Endothelial cell of umbilical vein (primary cell): Measurements from ENCODE around the gene MACROD2. TPM values are rescaled to one million over a fixed set of nuclear protein-coding genes. Genes with fewer than 3 reads are reported as not detected.

Experiments used
- BruUV-seq: library from RNA; stranded (reverse); fragments of 400-500 nt; replicated peaks from 2 replicates; lab custom pipeline; 2021; lab: Mats Ljungman, UMichigan
- CTCF ChIA-PET: fragments of 300-600, 350-600 bp; sonication (Branson Sonifier 250); formaldehyde crosslinking; loops from one replicate; lab custom pipeline; 2021; ENCODE audit warnings: antibody characterized with exemption, inconsistent platforms; lab: Charles Lee
- POLR2A ChIA-PET: fragments of 300-600, 350-600 bp; sonication (Branson Sonifier 250); formaldehyde crosslinking; loops from one replicate; lab custom pipeline; 2021; ENCODE audit warnings: antibody characterized with exemption, inconsistent platforms; lab: Charles Lee
- DNase-seq: peaks from one replicate; pipeline ENCODE4 v3.0.0-alpha.2; 2011; ENCODE audit warnings: low read depth, low spot score
- FAIRE-seq: peaks from 2 replicates; lab custom pipeline; 2011; peaks lifted over from hg19 to GRCh38; lab: Jason Lieb, UNC
- H2AFZ ChIP-seq: 2 replicates; pipeline ENCODE4 v1.6.0; 2012; ENCODE audit warnings: low read depth, low read length, control low read depth, inconsistent platforms
- H3K27ac ChIP-seq: 2 replicates; pipeline ENCODE4 v1.5.1; 2011; ENCODE audit warnings: low read depth, mild to moderate bottlenecking, control low read depth, low read length, moderate library complexity; ENCODE audit not compliant: insufficient read depth
- H3K27me3 ChIP-seq, 2 experiments: 2 replicates each; pipeline versions ENCODE4 v1.6.0 to v1.6.1; 2011; ENCODE audit warnings: low read length in 2 of 2, mixed read lengths in 1 of 2; ENCODE audit not compliant: control insufficient read depth in 2 of 2, insufficient read depth in 2 of 2
- H3K36me3 ChIP-seq, 2 experiments: 2 replicates in 1 of 2; 3 replicates in 1 of 2; pipeline ENCODE4 v1.5.1; 2011; ENCODE audit warnings: low read length in 2 of 2, mild to moderate bottlenecking in 1 of 2, moderate library complexity in 1 of 2; ENCODE audit not compliant: control insufficient read depth in 2 of 2, insufficient read depth in 2 of 2; ENCODE audit errors: extremely low read depth in 1 of 2
- H3K4me1 ChIP-seq: 3 replicates; pipeline ENCODE4 v1.5.1; 2011; ENCODE audit warnings: mild to moderate bottlenecking, low read length; ENCODE audit not compliant: control insufficient read depth, insufficient read depth; ENCODE audit errors: extremely low read depth
- H3K4me2 ChIP-seq: 2 replicates; pipeline ENCODE4 v1.6.1; 2011; ENCODE audit warnings: low read length, control low read depth, mixed read lengths; ENCODE audit not compliant: insufficient read depth
- H3K4me3 ChIP-seq, 3 experiments: fragments of 200-600 bp in 1 of 3; sonication (generic), shearing (Covaris generic) in 1 of 3; replicated peaks in 1 of 3; 2 replicates each; pipeline ENCODE4 v1.5.1; 2011 to 2016; ENCODE audit warnings: control low read depth in 3 of 3, low read length in 3 of 3, mild to moderate bottlenecking in 2 of 3, inconsistent platforms in 1 of 3, low read depth in 1 of 3, moderate library complexity in 1 of 3; ENCODE audit not compliant: insufficient read depth in 1 of 3
- H3K79me2 ChIP-seq: 2 replicates; pipeline ENCODE4 v1.6.0; 2012; ENCODE audit warnings: low read length, inconsistent platforms; ENCODE audit not compliant: control insufficient read depth, insufficient read depth
- H3K9ac ChIP-seq: replicated peaks from 2 replicates; pipeline ENCODE3; 2011; ENCODE audit warnings: low read length, control low read depth; ENCODE audit not compliant: insufficient read depth; ENCODE audit errors: extremely low read depth
- H3K9me1 ChIP-seq: replicated peaks from 3 replicates; pipeline ENCODE4 v1.6.0; 2011; ENCODE audit warnings: mild to moderate bottlenecking, low read length; ENCODE audit not compliant: control insufficient read depth, insufficient read depth; ENCODE audit errors: extremely low read depth
- H3K9me3 ChIP-seq: replicated peaks from 2 replicates; pipeline ENCODE4 v1.5.1; 2012; ENCODE audit warnings: low read length, inconsistent platforms; ENCODE audit not compliant: control insufficient read depth, insufficient read depth
- H4K20me1 ChIP-seq: replicated peaks from 2 replicates; pipeline ENCODE3; 2011; ENCODE audit warnings: mild to moderate bottlenecking, low read length; ENCODE audit not compliant: control insufficient read depth, insufficient read depth; ENCODE audit errors: extremely low read depth
- EZH2 ChIP-seq: IDR thresholded peaks from 2 replicates; pipeline ENCODE4 v1.6.1; 2012; ENCODE audit warnings: borderline replicate concordance, low read depth, mild to moderate bottlenecking, moderate library complexity, low read length, inconsistent platforms; ENCODE audit not compliant: severe bottlenecking
- FOS ChIP-seq: IDR thresholded peaks from 2 replicates; pipeline ENCODE4 v1.6.1; 2011; ENCODE audit warnings: mild to moderate bottlenecking, low read length, moderate library complexity, borderline replicate concordance; ENCODE audit not compliant: insufficient read depth
- GATA2 ChIP-seq: IDR thresholded peaks from 2 replicates; pipeline ENCODE4 v1.7.0; 2011; ENCODE audit warnings: low read depth, mild to moderate bottlenecking, moderate library complexity, mixed read lengths, low read length; ENCODE audit not compliant: insufficient read length, insufficient read depth
- JUN ChIP-seq: IDR thresholded peaks from 2 replicates; pipeline ENCODE4 v1.6.1; 2011; ENCODE audit warnings: borderline replicate concordance, low read depth; ENCODE audit not compliant: insufficient read length, insufficient read depth
- MYC ChIP-seq: IDR thresholded peaks from one replicate; pipeline ENCODE4 v1.6.1; 2011; ENCODE audit warnings: mild to moderate bottlenecking, low read depth, low read length
- POLR2A ChIP-seq: IDR thresholded peaks from 2 replicates; pipeline ENCODE4 v1.6.1; 2012; ENCODE audit warnings: low read depth, mild to moderate bottlenecking, control low read depth, low read length
- POLR2AphosphoS5 ChIP-seq: IDR thresholded peaks from 2 replicates; pipeline ENCODE4 v1.6.1; 2012; ENCODE audit warnings: low read depth, mild to moderate bottlenecking, control low read depth, low read length, moderate library complexity; ENCODE audit not compliant: insufficient read depth
- dilution Hi-C: fragments of 300-500 bp; cut with MboI; formaldehyde crosslinking; loops from one replicate; pipeline ENCODE4 v1.15.0; 2019; ENCODE audit warnings: low sequenced_read_pairs; ENCODE audit not compliant: extremely low pct_ligation_motif_present
- intact Hi-C: fragments of 100-400 bp; cut with micrococcal nuclease; formaldehyde crosslinking; loops from one replicate; pipeline ENCODE4 v1.10.0; 2022
- polyA plus RNA-seq, 4 experiments: library from polyadenylated mRNA; depleted of rRNA in 3 of 4; stranded (reverse) in 3 of 4; unstranded in 1 of 4; fragments of >200 nt; gene quantifications; 2 replicates each; pipeline versions ENCODE4 v1.2.1 to v1.2.3, GENCODE V29; 2011 to 2012; ENCODE audit warnings: missing spikeins in 1 of 4
- total RNA-seq: library from RNA; stranded (reverse); gene quantifications from 2 replicates; pipeline ENCODE4 v1.2.3, GENCODE V29; 2021
- TF ChIP-seq, protein P1 (sequence below), 2 donors: IDR thresholded peaks; 1 replicate in 1 of 2; 2 replicates in 1 of 2; pipeline ENCODE4 v1.5.1; 2011; ENCODE audit warnings: low read length in 2 of 2, mild to moderate bottlenecking in 2 of 2, moderate library complexity in 2 of 2, control low read depth in 1 of 2, inconsistent platforms in 1 of 2, low read depth in 1 of 2; ENCODE audit not compliant: insufficient read depth in 1 of 2; ENCODE audit errors: extremely low read depth in 1 of 2
- TF ChIP-seq, protein P2 (sequence below): IDR thresholded peaks from 2 replicates; pipeline ENCODE4 v1.6.1; 2011; ENCODE audit not compliant: insufficient read depth, insufficient read length

Gene MACROD2
- total and polyA plus RNA-seq, 2 donors (not counting 3 experiments of a cell fraction or from before 2014, with no cell fraction given) = 0.11 to 0.73 TPM

DNA sequence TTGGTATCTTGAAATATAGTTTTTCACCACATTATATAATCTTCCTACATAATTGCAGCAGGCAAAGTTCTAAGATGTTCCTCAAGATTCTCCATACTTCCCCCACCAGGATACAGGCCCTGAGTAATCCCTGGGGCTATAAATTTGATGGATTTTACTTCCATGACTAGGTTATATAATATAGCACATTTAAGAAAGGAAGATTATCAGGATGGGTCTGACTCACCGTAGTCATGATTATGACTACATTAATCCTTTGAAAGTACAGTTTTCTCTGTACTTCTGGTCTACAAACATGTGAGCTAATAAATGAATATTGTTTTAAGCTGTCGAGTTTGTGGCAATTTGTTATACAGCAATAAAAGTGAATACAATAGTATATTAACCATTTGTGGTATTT is 122.5 kb downstream of the MACROD2 start:
- TF ChIP-seq POLR2AphosphoS5 = no peak
- TF ChIP-seq FOS = no peak
- TF ChIP-seq GATA2 = no peak
- no peak for TF ChIP-seq EZH2
- TF ChIP-seq POLR2A = no peak
- TF ChIP-seq, protein P1, sequence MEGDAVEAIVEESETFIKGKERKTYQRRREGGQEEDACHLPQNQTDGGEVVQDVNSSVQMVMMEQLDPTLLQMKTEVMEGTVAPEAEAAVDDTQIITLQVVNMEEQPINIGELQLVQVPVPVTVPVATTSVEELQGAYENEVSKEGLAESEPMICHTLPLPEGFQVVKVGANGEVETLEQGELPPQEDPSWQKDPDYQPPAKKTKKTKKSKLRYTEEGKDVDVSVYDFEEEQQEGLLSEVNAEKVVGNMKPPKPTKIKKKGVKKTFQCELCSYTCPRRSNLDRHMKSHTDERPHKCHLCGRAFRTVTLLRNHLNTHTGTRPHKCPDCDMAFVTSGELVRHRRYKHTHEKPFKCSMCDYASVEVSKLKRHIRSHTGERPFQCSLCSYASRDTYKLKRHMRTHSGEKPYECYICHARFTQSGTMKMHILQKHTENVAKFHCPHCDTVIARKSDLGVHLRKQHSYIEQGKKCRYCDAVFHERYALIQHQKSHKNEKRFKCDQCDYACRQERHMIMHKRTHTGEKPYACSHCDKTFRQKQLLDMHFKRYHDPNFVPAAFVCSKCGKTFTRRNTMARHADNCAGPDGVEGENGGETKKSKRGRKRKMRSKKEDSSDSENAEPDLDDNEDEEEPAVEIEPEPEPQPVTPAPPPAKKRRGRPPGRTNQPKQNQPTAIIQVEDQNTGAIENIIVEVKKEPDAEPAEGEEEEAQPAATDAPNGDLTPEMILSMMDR (IDR thresholded peaks at IDR 0.05; ENCODE audit: extremely low read depth in 1 of 2, insufficient read depth in 1 of 2, low read depth in 1 of 2, low read length in 2 of 2) = no peak
- TF ChIP-seq JUN = no peak
- no peak for TF ChIP-seq MYC
- TF ChIP-seq, protein P2, sequence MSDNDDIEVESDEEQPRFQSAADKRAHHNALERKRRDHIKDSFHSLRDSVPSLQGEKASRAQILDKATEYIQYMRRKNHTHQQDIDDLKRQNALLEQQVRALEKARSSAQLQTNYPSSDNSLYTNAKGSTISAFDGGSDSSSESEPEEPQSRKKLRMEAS = no peak
- no peak overlapping the region for H3K4me2 ChIP-seq
- H3K27me3 ChIP-seq = no peaks in the 10 kb centered on the region
- ChIA-PET POLR2A (no interaction called here), CTCF (no interaction called here)
- DNase-seq = no peak
- no peak overlapping the region for H3K4me3 ChIP-seq
- no peak overlapping the region for H3K9ac ChIP-seq
- no TSS peak for BruUV-seq
- H3K27ac ChIP-seq = no peak overlapping the region
- FAIRE-seq = no peak
- H4K20me1 ChIP-seq = no peaks in the 10 kb centered on the region
- H2AFZ ChIP-seq = no peak overlapping the region
- H3K4me1 ChIP-seq = no peaks in the 10 kb centered on the region
- no peaks in the 10 kb centered on the region for H3K9me3 ChIP-seq
- no peaks in the 10 kb centered on the region for H3K79me2 ChIP-seq
- intact Hi-C loops = no loop called here
- H3K36me3 ChIP-seq = no peaks in the 10 kb centered on the region
- dilution Hi-C loops = no loop called here
- no peaks in the 10 kb centered on the region for H3K9me1 ChIP-seq
